Mesodermal cell (in vitro differentiated cells): ENCODE data around the gene KIFC1.

Experiments
- H3K27ac ChIP-seq: 2 replicates; pipeline ENCODE4 v1.7.0; 2013; ENCODE audit warnings: mild to moderate bottlenecking, low read depth, low read length, moderate library complexity; ENCODE audit not compliant: severe bottlenecking
- H3K36me3 ChIP-seq: 2 replicates; pipeline ENCODE4 v1.7.1; 2013; ENCODE audit warnings: mild to moderate bottlenecking, low read length, moderate library complexity; ENCODE audit not compliant: control insufficient read depth, insufficient read depth
- H3K4me1 ChIP-seq: one replicate; pipeline ENCODE4 v1.7.1; 2013; ENCODE audit warnings: mild to moderate bottlenecking, low read length; ENCODE audit not compliant: insufficient read depth, control insufficient read depth, poor library complexity, severe bottlenecking
- H3K4me3 ChIP-seq: 2 replicates; pipeline ENCODE4 v1.7.0; 2013; ENCODE audit warnings: low read length, control low read depth, mild to moderate bottlenecking; ENCODE audit not compliant: insufficient read depth, poor library complexity, severe bottlenecking; ENCODE audit errors: extremely low read depth
- H3K9me3 ChIP-seq: 2 replicates; pipeline ENCODE4 v1.7.1; 2013; ENCODE audit warnings: mild to moderate bottlenecking, low read length, moderate library complexity; ENCODE audit not compliant: control insufficient read depth
- WGBS, 2 experiments: methylation state at CpG; one replicate each; pipeline ENCODE4 v1.1.5; 2013; ENCODE audit warnings: missing lambda C conversion rate in 2 of 2; ENCODE audit not compliant: insufficient coverage in 2 of 2; 5-methylcytosine and 5-hydroxymethylcytosine counted together

KIFC1 gene

DNA sequence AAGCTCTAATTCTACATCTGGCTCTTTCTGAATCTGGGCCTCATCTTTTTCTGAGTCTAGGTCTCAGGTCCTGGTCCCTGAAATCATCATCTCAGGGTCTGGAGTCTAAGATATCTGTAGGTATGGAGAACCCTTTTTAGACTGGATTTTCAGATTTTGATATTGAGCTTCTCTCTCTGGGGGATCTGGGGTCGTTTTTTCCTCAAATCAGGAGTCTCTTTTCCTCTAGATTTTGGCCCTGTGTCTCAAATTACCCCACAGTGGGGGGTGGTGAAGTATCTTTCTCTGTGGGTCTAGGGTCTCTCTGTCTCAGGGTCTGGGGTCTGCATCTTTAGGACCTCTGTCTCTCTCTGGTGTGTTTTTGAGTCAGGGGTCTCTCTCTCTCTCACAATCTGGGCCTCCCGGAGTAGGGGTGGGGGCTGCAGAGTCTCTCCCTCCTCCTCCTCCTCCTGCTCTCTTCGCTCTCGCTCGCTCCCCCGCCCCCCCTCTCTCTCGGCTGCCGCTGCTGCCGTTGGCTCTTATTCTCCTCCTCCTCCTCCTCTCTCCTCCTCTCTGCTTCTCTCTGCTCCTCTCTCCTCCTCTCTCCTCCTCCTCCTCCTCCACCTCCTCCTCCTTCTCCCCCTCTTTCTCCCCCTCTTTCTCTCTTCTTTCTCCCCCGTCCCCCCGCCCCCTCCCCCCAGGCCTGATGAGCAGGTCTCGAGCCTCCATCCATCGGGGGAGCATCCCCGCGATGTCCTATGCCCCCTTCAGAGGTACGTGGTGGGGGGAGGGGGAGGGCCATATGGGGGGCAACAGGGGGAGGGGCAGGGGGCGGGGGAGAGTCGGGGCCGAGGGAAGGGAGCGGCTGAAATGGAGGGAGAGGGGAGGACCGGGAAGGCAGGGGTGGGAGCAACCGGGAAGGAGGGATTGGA, 28.2 kb downstream of the KIFC1 start, which contains the start of gene SYNGAP1:
Gene SYNGAP1, plus strand, starts transcription at position 486 of the 911 bp plus-strand sequence. Its CDS starts 200 bp downstream, at position 686.
- Histone ChIP-seq H3K4me3 (peak within 1 kb of the TSS; percentile 45), H3K9me3 (no peaks in the 10 kb centered on the region), H3K27ac (peak within 1 kb of the TSS; percentile 96), H3K4me1 (peaks cover 39% of the 10 kb centered on the region), H3K36me3 (peaks cover 45% of the 10 kb centered on the region)
- 0% methylated on average over 4 to 13 of the region's 22 CpGs for WGBS, 2 experiments

DNA sequence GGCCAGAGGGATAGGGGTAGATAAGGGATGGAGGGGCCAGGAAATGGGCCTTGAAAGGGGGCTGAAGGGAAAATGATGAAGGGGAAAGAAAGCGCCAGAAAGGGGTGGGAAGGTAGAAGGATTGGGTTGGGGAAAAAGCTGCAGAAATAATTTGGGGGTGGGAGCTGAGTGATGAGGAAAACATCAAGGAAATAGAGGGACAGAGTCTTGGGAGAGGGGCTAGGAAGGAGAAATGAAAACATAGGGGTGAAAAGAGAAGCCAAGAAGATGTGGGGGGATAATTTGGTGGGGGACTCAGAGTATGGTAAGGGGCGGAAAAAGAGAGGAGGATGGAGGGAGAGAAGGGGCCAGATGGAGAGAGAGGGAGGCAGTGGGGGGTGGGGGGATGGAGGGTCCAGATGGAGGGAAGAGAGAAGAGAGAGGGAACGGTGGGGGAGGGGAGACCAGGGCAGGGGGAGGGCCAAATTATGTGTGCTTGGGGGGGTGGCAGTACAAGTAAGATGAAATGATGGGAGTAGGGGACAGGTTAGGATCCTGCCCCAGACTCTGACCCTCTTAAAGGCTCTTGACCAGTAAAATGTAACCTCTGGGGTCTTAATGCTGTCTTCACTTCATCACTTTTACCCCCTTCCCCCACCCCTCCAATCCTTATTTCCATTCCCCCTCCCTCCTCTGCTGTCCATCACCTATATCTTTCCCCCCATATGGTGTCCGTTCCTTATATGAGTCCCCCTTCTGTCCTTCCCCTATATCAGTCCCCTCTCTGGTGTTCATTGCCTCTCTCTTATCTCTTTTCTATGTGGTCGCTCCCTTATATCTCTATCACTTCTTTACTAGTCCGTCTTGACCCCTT, 29.1 kb downstream of the KIFC1 start:
- 58 to 60% methylated on average over 5 to 6 of the region's 6 CpGs for WGBS, 2 experiments
- Histone ChIP-seq H3K9me3 (no peaks in the 10 kb centered on the region), H3K4me3 (peak overlapping the region; percentile 45), H3K27ac (no peak overlapping the region), H3K4me1 (peaks cover 32% of the 10 kb centered on the region), H3K36me3 (peaks cover 36% of the 10 kb centered on the region)

DNA sequence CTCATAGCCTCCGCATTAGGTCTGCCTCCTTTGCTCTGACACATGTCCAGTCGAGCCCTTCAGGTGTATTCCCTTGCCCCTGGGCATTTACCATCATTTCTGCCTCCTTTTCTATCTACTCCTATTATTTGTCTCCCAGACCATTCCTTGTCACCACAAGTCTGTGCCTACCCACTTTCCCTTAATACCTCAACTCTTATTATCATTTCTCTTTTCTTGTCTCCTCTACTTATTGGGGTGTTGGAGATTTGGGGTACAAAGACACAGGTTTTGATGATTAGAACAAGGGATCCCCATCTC, 29.7 kb downstream of the KIFC1 start:
- H3K4me1 ChIP-seq: peaks cover 27% of the 10 kb centered on the region
- H3K4me3 ChIP-seq: peak overlapping the region; percentile 45
- no peaks in the 10 kb centered on the region for H3K9me3 ChIP-seq
- 89 to 90% methylated on average over 2 of the region's 2 CpGs for WGBS, 2 experiments
- H3K36me3 ChIP-seq: peaks cover 30% of the 10 kb centered on the region
- no peak overlapping the region for H3K27ac ChIP-seq

DNA sequence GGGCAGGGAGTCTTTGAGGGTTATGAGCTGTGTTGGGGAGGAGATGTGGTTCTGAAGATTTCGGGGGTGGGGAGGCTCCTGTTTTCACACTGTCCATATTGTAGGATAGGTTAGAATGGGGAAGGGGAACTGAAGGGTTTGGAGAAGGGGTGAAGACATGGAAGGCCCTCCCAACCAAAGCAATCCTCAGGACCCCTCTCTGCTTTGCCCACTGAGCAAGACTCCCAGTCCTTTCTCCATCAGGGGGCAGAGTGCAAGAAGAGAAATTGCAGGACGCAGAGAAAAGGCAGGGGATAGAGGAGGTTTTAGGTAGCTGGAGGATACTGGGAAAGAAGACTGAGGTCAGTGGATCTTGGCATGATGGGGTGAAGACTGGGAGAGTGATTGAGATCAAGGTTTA, 32.2 kb downstream of the KIFC1 start:
- H3K27ac ChIP-seq: no peak overlapping the region
- H3K4me1 ChIP-seq: peaks cover 22% of the 10 kb centered on the region
- WGBS, 2 experiments: 87 to 89% methylated on average over 1 to 2 of the region's 2 CpGs
- no peak overlapping the region for H3K4me3 ChIP-seq
- peaks cover 22% of the 10 kb centered on the region for H3K36me3 ChIP-seq
- no peaks in the 10 kb centered on the region for H3K9me3 ChIP-seq

DNA sequence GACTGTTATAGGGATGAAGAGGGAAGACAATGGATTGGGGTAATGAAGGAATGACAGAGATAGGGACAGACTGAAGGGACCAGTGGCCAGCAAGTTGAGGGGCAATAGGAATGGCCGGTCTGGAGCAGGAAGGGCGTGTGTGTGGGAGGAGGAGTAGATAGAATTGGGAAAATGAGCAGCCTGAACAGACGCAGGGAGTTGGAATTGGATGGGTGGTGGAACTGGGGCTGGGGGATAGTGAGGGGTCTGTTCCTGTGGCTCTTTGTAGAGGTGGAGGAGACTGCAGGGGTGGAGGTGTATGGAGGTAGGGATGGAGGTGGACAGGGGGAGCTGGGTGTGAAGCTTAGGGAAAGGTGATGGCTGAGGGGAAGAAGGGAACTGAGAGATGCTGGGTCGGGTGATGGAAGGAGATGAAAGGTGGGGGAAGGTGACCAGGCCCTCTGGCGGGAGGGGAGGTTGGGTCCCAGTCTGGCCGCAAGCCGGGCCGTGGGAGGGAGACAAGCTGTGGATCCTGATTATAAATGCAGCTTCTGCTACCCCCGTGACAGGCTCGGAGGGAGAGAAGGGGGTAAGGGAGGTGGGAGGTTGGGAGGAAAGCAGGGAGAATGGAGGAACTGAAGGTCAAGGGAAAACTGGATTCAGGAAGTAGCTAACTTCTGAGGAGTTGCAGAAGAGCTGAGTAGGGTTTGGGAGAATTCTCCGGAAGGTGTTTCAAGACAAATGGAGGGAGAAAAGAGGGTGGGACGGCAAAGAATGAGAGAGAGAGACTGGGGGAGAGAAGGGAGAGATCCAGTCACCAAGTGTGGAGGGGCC, 33.4 kb downstream of the KIFC1 start:
- peak overlapping the region; percentile 42 for H3K4me3 ChIP-seq
- 11 to 23% methylated on average over 10 to 12 of the region's 12 CpGs for WGBS, 2 experiments
- no peaks in the 10 kb centered on the region for H3K9me3 ChIP-seq
- peak overlapping the region; percentile 88 for H3K27ac ChIP-seq
- H3K4me1 ChIP-seq: peaks cover 25% of the 10 kb centered on the region
- H3K36me3 ChIP-seq: peaks cover 22% of the 10 kb centered on the region

DNA sequence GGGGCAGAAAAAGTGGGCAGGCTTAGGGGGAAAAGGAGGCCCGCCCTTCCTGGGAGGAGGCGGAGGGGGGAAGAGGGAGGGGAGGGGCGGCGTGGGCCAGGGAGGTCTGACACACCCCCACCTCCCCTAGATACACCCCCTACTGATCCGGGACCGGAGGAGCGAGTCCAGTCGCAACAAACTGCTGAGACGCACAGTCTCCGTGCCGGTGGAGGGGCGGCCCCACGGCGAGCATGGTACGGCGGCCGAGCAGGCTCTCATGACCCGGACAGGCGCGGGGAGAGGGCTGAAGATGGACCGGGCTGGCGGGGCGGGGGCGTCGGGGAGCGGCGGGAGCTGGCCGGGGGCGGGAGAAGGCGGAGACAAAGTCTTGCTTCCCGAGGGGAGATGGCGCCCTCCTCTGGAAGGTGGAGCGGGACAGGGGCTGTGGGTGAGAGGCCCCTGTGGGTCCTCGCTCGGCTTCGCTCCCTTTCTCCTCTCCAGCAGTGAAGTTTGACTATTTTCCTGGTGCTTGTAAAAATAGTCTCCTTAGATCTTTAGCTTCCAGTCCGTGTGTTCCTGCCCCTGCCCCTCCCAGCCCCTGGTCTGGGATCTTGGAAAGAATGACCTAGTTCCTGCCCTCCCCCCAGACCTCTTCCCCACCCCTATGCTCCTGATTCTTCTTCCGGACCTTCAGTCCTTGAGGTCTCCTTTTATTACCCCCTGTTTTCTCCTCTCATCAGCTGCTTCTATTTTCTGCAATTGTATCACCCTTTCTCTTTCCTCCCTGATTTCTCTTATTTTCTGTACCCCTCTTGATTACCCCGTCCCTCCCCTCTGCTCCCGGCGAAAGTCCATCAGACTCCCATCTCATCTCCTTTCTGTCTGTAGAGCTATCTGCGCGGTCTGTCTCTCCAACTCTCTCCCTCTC, 34.3 kb downstream of the KIFC1 start:
- Histone ChIP-seq H3K4me3 (peak overlapping the region; percentile 42), H3K4me1 (peaks cover 33% of the 10 kb centered on the region), H3K27ac (peak overlapping the region; percentile 88), H3K36me3 (peaks cover 22% of the 10 kb centered on the region), H3K9me3 (no peaks in the 10 kb centered on the region)
- WGBS, 2 experiments: 2% methylated on average over 21 to 22 of the region's 43 CpGs

DNA sequence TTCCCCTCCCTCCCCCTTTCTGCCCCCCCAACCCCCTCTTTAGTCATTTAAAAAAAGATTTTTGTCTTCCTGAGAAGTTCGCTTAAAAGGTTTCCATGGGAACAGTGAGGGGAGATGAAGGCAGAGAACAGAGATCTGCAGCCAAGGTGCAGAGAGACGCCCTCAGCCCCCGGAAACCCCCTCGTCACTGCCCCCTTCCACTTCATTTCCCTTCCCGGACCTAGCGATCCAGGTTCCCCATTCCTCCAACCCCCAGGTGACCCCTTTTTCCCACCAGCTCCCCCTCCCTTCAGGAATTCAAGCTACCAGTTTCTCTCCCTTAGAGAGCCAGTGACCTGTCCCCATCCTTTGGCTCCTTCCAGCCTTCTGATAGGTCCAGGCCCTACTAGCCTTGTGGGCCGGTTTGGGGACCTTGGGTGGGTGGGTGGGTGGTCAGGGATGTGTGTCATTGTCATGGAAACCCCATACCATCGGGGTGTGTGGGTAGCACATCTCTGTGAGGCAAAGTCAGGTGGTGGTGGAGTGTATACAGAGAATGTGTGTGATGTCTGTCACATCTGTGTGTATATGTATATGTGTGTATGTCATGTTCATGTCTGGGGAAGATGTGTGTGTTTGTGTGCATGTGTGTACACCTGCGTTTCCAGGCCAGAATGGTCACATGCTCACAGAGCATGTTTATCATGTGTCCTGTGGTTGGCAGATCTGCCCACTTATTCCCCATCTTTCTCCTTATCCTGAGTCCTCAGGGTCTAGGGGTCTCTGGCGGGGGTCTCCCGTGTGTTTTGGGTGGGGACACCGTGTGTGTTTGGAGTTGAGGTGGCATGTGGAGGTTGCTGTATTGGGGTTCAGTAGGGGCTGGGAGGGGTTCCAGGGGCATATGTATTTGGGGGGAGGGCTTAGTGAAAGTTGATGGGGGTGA, 35.2 kb downstream of the KIFC1 start:
- WGBS, 2 experiments: 24 to 26% methylated on average over 5 to 8 of the region's 12 CpGs
- Histone ChIP-seq H3K4me1 (peaks cover 40% of the 10 kb centered on the region), H3K4me3 (peak overlapping the region; percentile 48), H3K36me3 (peaks cover 22% of the 10 kb centered on the region), H3K27ac (peak overlapping the region; percentile 88), H3K9me3 (no peaks in the 10 kb centered on the region)

DNA sequence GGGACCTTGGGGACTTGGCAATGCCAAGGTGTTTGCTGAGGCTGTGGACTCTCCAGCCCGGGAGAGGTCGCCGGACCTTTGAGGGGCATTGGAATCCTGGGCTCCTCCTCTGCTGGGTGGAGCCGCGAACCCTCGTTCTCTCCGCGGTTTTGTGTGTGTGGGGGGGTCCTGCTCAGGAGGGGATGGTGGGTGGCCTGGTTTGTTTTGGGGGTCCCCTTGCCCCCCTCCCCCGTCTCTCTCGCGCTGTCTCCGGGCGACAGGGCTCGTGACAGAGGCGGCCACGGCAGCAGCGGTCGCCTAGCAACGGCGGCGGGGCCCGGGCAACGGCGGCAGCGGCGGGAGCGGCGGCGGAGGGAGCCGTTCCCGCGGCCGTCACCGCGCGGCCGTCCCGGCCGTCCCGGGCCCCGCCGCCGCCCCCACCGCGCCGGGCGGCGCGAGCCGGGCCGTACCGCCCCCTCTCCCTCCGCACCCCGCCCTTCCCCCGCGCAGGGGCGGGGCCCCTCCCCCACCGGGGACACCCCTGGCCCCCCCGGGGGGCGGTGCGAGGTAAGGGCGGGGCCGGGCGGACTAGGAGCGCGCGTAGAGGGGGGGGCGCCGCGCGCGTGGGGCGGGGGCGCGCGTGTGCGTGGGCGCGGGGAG, 36.1 kb downstream of the KIFC1 start:
- Histone ChIP-seq H3K4me1 (peaks cover 48% of the 10 kb centered on the region), H3K36me3 (peaks cover 17% of the 10 kb centered on the region), H3K9me3 (no peaks in the 10 kb centered on the region), H3K27ac (no peak overlapping the region), H3K4me3 (peak overlapping the region; percentile 48)
- 1 to 3% methylated on average over 13 to 20 of the region's 79 CpGs for WGBS, 2 experiments
